Effector memory CD8-positive, alpha-beta T cell (primary cell): ENCODE measurements around the gene MARCHF5.
A peak's percentile ranks its signal among the peaks of the same experiment; 100 is the strongest.

Experiments used
- ATAC-seq: fragments of 150-1000 bp; cut with Tn5 transposase; replicated peaks from 2 replicates; pipeline ENCODE4 v1.10.0; 2021; ENCODE audit warnings: mild to moderate bottlenecking, moderate library complexity
- DNase-seq, 3 experiments: peaks; one replicate each; pipeline ENCODE4 v3.0.0; 2021
- H3K27ac Mint-ChIP-seq, 2 donors: one replicate each; pipeline ENCODE4 v1.8.0; 2022; ENCODE audit warnings: mild to moderate bottlenecking in 2 of 2, mixed read lengths in 2 of 2, moderate library complexity in 2 of 2
- H3K27me3 Mint-ChIP-seq, 2 donors: one replicate each; pipeline ENCODE4 v1.8.0; 2022; ENCODE audit warnings: mixed read lengths in 2 of 2
- H3K36me3 Mint-ChIP-seq: one replicate; pipeline ENCODE4 v1.8.0; 2022; ENCODE audit warnings: mild to moderate bottlenecking, moderate library complexity, mixed read lengths; ENCODE audit not compliant: insufficient read depth
- H3K4me1 Mint-ChIP-seq, 2 donors: one replicate each; pipeline ENCODE4 v1.8.0; 2022; ENCODE audit warnings: low read depth in 2 of 2, mixed read lengths in 2 of 2
- H3K4me3 Mint-ChIP-seq, 2 donors: one replicate each; pipeline ENCODE4 v1.8.0; 2022; ENCODE audit warnings: mild to moderate bottlenecking in 2 of 2, mixed read lengths in 2 of 2, moderate library complexity in 2 of 2
- H3K9me3 Mint-ChIP-seq, 2 donors: one replicate each; pipeline ENCODE4 v1.8.0; 2022; ENCODE audit warnings: mixed read lengths in 2 of 2
- total RNA-seq, 9 experiments: gene quantifications; one replicate each; lab custom pipeline; 2026; lab: John Stamatoyannopoulos, UW

Gene MARCHF5, protein sequence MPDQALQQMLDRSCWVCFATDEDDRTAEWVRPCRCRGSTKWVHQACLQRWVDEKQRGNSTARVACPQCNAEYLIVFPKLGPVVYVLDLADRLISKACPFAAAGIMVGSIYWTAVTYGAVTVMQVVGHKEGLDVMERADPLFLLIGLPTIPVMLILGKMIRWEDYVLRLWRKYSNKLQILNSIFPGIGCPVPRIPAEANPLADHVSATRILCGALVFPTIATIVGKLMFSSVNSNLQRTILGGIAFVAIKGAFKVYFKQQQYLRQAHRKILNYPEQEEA
- 21.5 to 43.0 (median 33.0) reads per million in 9 experiments for total RNA-seq

DNA sequence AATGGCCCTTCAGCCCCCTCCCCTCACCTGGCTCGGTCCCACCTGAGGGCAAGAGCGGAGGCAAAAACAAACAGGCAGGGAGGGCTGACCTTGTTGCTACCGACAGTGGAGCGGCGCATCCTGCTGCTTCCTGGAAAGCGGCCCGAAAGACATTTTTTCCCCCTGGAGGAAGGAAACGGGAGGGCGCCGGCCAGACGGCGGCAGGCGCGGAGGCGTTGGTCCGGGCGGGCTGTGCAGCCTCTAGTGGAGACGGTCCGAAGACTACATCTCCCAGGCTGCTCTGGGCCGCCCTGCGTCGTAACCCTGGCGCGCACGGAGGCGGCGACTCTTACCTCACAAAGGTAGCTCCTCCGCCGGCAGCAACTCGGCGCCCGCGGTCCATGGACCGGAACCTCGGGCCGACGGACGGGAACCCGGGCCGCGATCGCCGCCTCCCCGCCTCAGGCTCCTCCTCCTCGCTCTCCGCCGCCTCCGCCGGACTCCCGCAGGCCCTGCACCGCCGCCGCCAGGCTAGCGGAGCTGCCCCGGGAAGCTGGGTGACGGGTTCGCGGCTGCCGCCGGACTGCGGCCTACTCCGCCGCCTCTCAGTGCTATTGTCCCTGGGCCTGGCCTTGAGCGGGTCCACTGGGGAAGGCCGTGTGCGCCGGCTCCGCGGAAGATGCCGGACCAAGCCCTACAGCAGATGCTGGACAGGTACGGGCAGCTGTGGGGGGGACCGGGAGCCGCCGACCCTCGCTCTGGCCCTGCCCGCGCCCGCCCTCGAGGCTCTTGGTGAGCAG, at the start of gene MARCHF5, which contains the start of gene CPEB3:
Gene MARCHF5 (plus strand): TSS at position 331 of the 779 bp plus-strand sequence. CDS start 328 bp downstream, at position 659.
Gene CPEB3 (minus strand): TSS at position 242 of the 779 bp plus-strand sequence. CDS start 50,728 bp downstream, outside the sequence.
- peak within 1 kb of the TSS; percentile 92 to 94 for H3K4me3 Mint-ChIP-seq
- peak; percentile 95 for ATAC-seq
- peaks cover 21 to 31% of the 10 kb centered on the region in 2 donors for H3K4me1 Mint-ChIP-seq
- H3K27me3 Mint-ChIP-seq = no peaks in the 10 kb centered on the region
- DNase-seq = peak; percentile 88 to 89 (median 89)
- H3K36me3 Mint-ChIP-seq = peaks cover 3% of the 10 kb centered on the region
- no peaks in the 10 kb centered on the region for H3K9me3 Mint-ChIP-seq
- peak within 1 kb of the TSS; percentile 91 to 92 for H3K27ac Mint-ChIP-seq

DNA sequence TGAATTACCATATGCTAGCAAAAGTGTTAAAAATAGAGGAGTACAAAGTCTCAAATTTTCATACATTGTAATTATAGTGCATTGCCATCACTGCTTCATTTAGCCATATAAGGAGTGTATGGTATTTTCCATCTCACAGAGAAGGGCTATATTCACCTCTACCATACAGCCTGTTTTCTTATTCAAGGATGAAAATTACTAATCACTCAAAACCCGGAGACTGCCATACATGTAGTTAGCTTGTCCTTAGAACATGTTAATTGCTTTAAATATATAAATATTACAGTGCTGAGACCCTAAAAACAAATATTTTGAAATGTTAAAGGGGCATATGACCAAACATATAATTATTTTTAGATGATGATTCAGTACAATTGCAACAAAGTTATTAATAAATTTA, 49.5 kb upstream of the MARCHF5 start:
- ATAC-seq (no peak), DNase-seq (no peak)
- H3K27me3 Mint-ChIP-seq = no peaks in the 10 kb centered on the region
- peaks cover 3% of the 10 kb centered on the region for H3K36me3 Mint-ChIP-seq
- H3K27ac Mint-ChIP-seq = peak overlapping the region in 1 of 2 donors; percentile 79
- peaks cover 29 to 39% of the 10 kb centered on the region in 2 donors for H3K4me1 Mint-ChIP-seq
- peak overlapping the region; percentile 80 to 94 for H3K4me3 Mint-ChIP-seq
- H3K9me3 Mint-ChIP-seq = no peaks in the 10 kb centered on the region

DNA sequence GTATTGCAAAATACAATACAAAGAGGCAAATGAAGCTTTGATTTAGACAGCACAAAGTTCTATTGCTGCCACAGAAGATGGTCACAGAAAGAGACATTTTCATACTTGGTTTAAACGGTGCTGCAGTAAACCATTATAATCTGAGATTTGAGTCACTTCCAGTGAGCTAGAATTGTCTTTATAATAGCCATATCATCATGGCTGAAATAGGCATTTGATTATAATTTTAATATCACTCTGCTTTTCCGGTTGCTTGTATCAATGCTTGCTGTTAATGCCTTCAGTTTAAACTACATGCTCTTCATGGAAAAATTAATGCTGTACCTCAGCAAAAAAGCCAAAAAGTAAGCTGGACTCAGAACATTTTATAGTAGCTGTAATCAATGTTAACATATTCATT, 48.6 kb upstream of the MARCHF5 start:
- no peaks in the 10 kb centered on the region for H3K9me3 Mint-ChIP-seq
- peaks cover 3% of the 10 kb centered on the region for H3K36me3 Mint-ChIP-seq
- H3K27ac Mint-ChIP-seq = peak overlapping the region in 1 of 2 donors; percentile 33
- no peaks in the 10 kb centered on the region for H3K27me3 Mint-ChIP-seq
- peaks cover 25 to 34% of the 10 kb centered on the region in 2 donors for H3K4me1 Mint-ChIP-seq
- DNase-seq (no peak), ATAC-seq (no peak)
- peak overlapping the region in 1 of 2 donors; percentile 63 for H3K4me3 Mint-ChIP-seq

DNA sequence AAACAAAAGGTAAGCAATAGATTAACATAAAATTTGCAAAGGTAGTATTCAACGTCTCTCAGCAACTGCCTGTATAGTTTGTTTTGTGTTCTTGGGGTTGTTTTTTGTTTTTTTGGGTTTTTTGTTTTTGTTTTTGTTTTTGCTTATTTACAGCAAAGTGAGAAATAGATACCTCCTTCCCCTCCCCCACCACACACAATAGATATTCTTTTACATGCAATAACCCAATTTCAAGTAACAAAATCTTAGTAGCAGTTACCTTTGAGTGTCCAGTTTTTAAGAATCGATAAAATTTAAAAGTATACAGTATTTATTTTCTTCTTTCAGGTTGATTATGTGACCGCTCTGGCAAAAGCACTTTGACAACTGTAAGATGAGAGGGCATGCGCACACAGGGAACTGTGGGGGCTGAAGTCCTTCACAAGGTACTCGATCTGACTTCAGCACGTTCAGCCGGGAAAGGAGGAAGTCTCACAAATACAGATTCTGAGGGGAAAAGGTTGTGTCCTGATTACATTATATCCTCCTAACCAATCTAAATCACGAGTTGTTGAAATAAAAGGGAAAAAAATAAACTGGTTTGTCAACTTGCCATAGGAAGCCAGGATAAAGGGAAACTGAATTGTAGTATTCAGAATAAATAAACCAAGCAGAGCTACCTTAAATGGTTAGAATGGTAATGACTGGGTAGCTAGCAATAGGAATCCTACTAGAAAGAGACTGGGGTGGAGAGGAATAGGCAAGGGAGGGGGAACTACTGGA, 47.9 kb upstream of the MARCHF5 start:
- Mint-ChIP-seq H3K27me3 (no peaks in the 10 kb centered on the region), H3K36me3 (peaks cover 3% of the 10 kb centered on the region), H3K4me3 (peak overlapping the region; percentile 63 to 73), H3K4me1 (peaks cover 20 to 30% of the 10 kb centered on the region in 2 donors), H3K27ac (peak overlapping the region in 1 of 2 donors; percentile 72), H3K9me3 (no peaks in the 10 kb centered on the region)
- ATAC-seq (peak; percentile 39), DNase-seq (peak in 2 of 3 experiments; percentile 3 to 6)

DNA sequence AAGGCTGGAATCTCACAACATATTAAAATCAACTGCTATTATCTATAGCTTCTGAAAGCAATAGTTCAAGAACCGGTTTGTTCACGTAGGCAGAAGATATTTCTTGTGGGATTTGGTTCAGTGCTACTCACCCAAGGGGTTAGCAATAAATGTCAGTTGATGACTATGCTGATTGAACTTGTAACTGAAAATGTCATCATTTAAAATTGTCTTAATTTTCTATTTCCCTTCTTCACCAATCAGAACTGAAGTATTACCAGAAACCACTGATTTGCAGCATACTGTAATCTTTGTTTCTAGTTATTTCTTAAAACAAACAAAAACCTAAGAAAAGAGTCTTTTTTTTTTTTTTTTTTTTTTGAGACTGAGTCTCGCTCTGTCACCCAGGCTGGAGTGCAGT, 46.2 kb upstream of the MARCHF5 start:
- Mint-ChIP-seq H3K36me3 (peaks cover 2% of the 10 kb centered on the region), H3K4me1 (peaks cover 9 to 18% of the 10 kb centered on the region in 2 donors), H3K27me3 (no peaks in the 10 kb centered on the region), H3K27ac (no peak overlapping the region), H3K4me3 (no peak overlapping the region), H3K9me3 (no peaks in the 10 kb centered on the region)
- DNase-seq (no peak), ATAC-seq (no peak)

DNA sequence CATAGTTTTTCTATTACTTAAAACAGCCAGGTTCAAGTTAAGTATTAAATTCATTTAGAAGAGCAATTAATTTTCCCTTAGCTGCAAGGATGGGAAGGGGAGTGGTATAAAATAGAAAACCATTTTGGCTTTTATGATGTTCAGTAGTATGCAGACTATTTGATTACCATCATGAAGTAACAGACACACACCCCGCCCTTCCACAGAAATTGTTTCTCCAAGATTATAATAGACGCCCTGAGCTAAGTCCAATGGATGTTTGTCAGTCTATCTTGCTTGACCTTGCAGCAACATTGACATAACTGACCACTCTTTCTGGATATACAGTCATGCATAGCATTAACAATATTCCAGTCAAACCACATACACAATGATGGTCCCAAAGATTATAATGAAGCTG, 42.4 kb upstream of the MARCHF5 start:
- DNase-seq = no peak
- Mint-ChIP-seq H3K27ac (no peak overlapping the region), H3K4me1 (peaks cover 0 to under 1% of the 10 kb centered on the region in 2 donors), H3K27me3 (no peaks in the 10 kb centered on the region), H3K4me3 (no peak overlapping the region), H3K9me3 (no peaks in the 10 kb centered on the region), H3K36me3 (no peaks in the 10 kb centered on the region)
- no peak for ATAC-seq

DNA sequence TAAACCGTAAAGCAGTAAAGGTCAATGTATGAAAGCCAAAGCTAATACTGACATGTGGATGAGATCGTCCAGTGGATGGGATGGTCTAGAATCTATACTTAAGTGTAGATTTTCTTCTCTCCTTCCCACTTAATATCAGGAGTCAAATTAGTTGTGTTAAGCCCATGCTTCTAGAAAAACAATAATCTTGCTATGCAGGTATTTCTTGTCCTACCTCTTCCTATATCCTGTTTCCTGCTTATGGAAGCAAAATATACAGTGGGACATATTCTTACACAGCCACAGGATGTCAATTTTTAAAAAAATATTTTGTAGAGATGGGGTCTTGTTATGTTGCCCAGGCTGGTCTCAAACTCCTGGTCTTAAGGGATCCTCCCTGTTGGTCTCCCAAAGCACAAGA, 27.6 kb upstream of the MARCHF5 start:
- Mint-ChIP-seq H3K27me3 (no peaks in the 10 kb centered on the region), H3K36me3 (no peaks in the 10 kb centered on the region), H3K27ac (no peak overlapping the region), H3K4me3 (no peak overlapping the region), H3K4me1 (peaks cover 2 to 4% of the 10 kb centered on the region in 2 donors), H3K9me3 (no peaks in the 10 kb centered on the region)
- DNase-seq (no peak), ATAC-seq (no peak)

DNA sequence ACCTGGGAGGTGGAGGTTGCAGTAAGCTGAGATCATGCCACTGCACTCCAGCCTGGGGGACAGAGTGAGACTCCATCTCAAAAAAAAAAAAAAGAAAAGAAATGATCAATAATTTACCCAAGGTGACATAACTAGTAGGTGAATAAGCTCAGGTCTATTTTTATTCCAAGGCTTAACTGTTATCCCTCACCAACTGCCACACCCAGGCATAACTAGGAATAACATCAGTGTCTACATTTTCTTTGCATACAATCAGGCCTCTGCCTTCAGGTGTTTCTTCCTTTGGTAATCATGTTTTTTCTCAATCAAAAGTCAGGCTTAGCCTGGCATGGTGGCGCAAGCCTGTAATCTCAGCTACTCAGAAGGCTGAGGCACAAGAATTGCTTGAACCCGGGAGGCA, 26.7 kb upstream of the MARCHF5 start:
- Mint-ChIP-seq H3K4me1 (peaks cover 2 to 4% of the 10 kb centered on the region in 2 donors), H3K27ac (no peak overlapping the region), H3K9me3 (no peaks in the 10 kb centered on the region), H3K36me3 (no peaks in the 10 kb centered on the region), H3K27me3 (no peaks in the 10 kb centered on the region), H3K4me3 (no peak overlapping the region)
- no peak for ATAC-seq
- no peak for DNase-seq

DNA sequence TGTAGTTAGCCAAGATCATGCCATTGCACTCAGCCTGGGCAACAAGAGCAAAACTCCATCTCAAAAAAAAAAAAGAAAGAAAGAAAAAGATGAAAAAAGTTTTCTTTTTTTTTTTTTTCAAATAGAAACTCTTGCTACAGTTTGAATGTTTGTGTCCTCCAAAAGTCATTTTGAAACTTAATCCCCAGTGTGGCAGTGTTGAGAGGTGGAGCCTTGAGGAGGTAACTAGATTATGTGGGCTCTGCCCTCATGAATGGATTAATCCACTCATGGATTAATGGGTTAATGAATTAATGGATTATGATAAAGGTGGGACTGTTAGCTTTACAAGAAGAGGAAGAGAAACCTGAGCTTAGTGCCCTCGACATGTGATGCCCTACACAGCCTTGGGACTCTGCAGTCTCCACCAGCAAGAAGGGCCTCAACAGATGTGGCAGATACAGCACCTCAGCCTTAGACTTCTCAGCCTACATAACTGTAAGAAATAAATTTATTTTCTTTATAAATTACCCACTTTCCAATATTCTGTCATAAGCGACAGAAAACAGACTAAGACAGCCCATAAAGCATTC, 25.2 kb upstream of the MARCHF5 start:
- no peaks in the 10 kb centered on the region for H3K36me3 Mint-ChIP-seq
- H3K27ac Mint-ChIP-seq = no peak overlapping the region
- no peaks in the 10 kb centered on the region for H3K27me3 Mint-ChIP-seq
- peaks cover 2 to 9% of the 10 kb centered on the region in 2 donors for H3K4me1 Mint-ChIP-seq
- no peaks in the 10 kb centered on the region for H3K9me3 Mint-ChIP-seq
- ATAC-seq (no peak), DNase-seq (no peak)
- H3K4me3 Mint-ChIP-seq = no peak overlapping the region

DNA sequence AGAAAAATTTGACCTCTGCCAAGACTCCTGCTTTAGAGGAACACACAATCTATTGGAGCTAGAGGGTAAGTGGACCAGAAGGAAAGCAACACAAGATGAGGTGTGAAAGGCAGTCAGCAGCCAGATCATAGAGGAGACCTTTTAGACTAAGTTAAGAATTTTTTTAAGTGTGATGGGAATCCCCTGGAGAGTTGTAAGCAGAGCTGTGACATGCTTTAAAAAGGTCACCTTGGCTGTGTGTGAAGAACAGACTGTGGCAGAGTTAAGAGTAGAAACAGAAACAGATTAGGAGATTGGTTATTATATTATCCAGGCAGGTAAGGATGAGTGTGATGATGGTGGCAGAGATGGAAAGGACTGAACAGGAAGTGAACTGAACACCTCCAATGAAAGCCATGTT, 23.6 kb upstream of the MARCHF5 start:
- H3K4me1 Mint-ChIP-seq = peaks cover 0 to 9% of the 10 kb centered on the region in 2 donors
- no peaks in the 10 kb centered on the region for H3K27me3 Mint-ChIP-seq
- no peaks in the 10 kb centered on the region for H3K9me3 Mint-ChIP-seq
- H3K36me3 Mint-ChIP-seq = no peaks in the 10 kb centered on the region
- DNase-seq = no peak
- no peak overlapping the region for H3K4me3 Mint-ChIP-seq
- no peak for ATAC-seq
- H3K27ac Mint-ChIP-seq = no peak overlapping the region

DNA sequence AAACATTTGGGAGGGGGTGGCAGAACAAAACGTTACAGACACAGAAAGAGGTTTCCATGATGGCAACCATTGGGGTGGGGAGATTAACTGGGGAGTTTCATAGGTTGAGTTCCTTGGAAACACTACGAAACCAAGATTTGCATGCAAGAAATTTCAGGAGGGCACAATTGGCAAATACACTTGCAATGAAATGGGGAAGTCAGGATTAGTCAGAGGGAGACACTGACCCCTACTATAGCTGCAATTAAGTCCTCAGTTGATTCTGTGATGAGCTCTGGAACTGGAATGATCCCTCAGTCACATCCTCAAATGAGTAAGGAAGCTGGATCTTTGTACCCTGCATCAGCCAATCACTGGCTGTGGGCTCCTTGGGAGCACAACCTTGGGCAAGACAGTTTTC, 22.2 kb upstream of the MARCHF5 start:
- no peak overlapping the region for H3K4me3 Mint-ChIP-seq
- H3K4me1 Mint-ChIP-seq = peaks cover 0 to 11% of the 10 kb centered on the region in 2 donors
- H3K9me3 Mint-ChIP-seq = no peaks in the 10 kb centered on the region
- no peak overlapping the region for H3K27ac Mint-ChIP-seq
- DNase-seq = no peak
- H3K36me3 Mint-ChIP-seq = no peaks in the 10 kb centered on the region
- H3K27me3 Mint-ChIP-seq = no peaks in the 10 kb centered on the region
- no peak for ATAC-seq

DNA sequence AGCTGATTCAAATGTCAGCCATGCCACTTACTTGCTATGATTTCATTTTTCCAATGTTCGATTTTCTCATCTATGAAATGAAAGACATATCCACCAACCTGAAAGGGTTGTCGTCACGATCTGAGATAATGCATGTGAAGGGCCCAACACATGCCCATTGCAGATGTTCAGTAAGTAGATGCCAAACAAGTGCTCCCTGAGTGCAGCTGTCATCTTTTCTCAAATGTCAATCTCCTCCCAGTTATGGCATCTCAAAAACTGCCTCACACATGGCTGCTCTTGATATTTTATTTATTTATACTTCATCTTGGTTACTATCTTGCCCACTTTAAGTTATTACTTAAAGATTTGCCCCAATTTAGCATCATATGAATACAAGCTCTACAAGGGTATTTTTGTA, 16.9 kb upstream of the MARCHF5 start:
- Mint-ChIP-seq H3K36me3 (no peaks in the 10 kb centered on the region), H3K27ac (no peak overlapping the region), H3K4me1 (peaks cover 0 to 10% of the 10 kb centered on the region in 2 donors), H3K27me3 (no peaks in the 10 kb centered on the region), H3K4me3 (no peak overlapping the region), H3K9me3 (no peaks in the 10 kb centered on the region)
- ATAC-seq (no peak), DNase-seq (no peak)
